Adrenal gland (tissue), 5 donors: Measurements from ENCODE around the gene SVIL.

Source experiments
- CTCF ChIP-seq, 6 experiments: fragments of 450-650 bp in 4 of 6; fragments of 200-600 bp in 2 of 6; sonication (generic) in 1 of 6; IDR thresholded peaks; 1 replicate in 5 of 6; 2 replicates in 1 of 6; pipeline versions ENCODE4 v1.5.1 to v1.8.0; 2016 to 2021; ENCODE audit warnings: antibody characterized with exemption in 6 of 6, mild to moderate bottlenecking in 2 of 6, moderate library complexity in 1 of 6
- POLR2A ChIP-seq, 2 donors: fragments of 450-650 bp; IDR thresholded peaks; one replicate each; pipeline ENCODE4 v1.6.1; 2017; ENCODE audit warnings: antibody characterized with exemption in 2 of 2, mild to moderate bottlenecking in 2 of 2, moderate library complexity in 1 of 2
- donor health status: DM: no; HTN: no; CAD: no.

GRCh38 chr10:29499993-29500537 is 134.7 kb downstream of the SVIL start:
- TF ChIP-seq CTCF (IDR thresholded peaks at IDR 0.05) (no peak), POLR2A (IDR thresholded peaks at IDR 0.05) (no peak)
